Smooth muscle cell of the pulmonary artery (primary cell): ENCODE measurements around the gene SCAND1. TPM values are rescaled to one million over a fixed set of nuclear protein-coding genes. Genes with fewer than 3 reads are reported as not detected.

ENCODE experiments used
- total RNA-seq: library from RNA; depleted of rRNA; stranded (reverse); fragments of >200 nt; gene quantifications from 2 replicates; pipeline ENCODE4 v1.2.3, GENCODE V29; 2014

The SCAND1 gene
- 25.2 and 32.3 TPM in 2 replicates for total RNA-seq

DNA sequence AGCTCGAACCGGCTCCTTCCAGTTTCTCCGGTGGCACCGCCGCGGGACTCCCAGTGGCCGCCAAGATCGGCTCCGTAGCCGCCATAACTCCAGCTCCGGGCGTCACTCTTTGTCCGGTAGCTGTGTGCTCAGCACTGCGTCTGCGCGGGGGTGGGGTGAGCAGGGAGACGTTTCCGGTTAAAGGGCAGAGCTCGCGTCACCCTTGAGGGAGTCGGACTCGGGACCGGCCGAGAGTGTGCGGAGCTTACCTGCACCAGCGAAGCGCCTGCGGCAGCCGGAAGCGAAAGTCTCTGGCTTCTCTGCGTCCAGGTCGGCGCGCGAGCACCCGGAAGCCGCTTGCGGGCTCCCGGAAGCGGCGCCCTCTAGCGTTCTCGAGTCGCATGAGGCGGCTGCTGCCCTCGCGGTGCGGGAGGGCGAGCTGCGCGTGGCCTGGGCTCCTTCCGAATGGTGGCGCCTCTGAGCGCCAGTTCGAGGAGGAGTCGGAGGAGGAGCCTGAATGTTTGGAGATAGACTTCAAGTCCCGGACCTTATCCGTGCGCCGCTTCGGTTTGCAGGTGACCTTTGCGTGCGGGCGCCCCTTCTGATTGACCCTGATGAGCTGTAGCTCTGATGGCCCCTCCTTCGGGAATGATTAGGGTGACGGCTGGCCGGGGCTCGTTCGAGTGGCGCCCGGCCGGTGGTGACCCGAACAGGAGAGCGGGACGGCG is at the start of gene SCAND1:
SCAND1 (minus strand) TSS at position 303 of the 707 bp plus-strand sequence; CDS start at position 85, 218 bp downstream.

GRCh38 chr20:35967979-35968640 is 13.8 kb upstream of the SCAND1 start, which contains the start of gene CNBD2:
TSS of gene CNBD2 (plus strand) at chr20:35968590. CDS start at chr20:35968763, 173 bp downstream.

Other genes with a start within 250 kb of the SCAND1 start
- 237 and 252 TPM in 2 replicates for gene RBM39, start 212.2 kb downstream of the SCAND1 start, total RNA-seq
- 43.9 and 53.5 TPM in 2 replicates for gene PHF20, start 182.5 kb downstream of the SCAND1 start, total RNA-seq
- gene CNBD2, start 14.1 kb upstream of the SCAND1 start, total RNA-seq, result 0.99 and 1.5 TPM in 2 replicates
- 42.2 and 48.2 TPM in 2 replicates for gene EPB41L1, start 200.2 kb upstream of the SCAND1 start, total RNA-seq